ENCODE measurements around the gene BAZ1B. TPM values are rescaled to one million over a fixed set of nuclear protein-coding genes. Genes with fewer than 3 reads are reported as not detected.

The BAZ1B gene
- polyA plus RNA-seq, 1 donor from 2014 or later = 35.0 TPM

GRCh38 chr7:73438547-73439409 lies 83.3 kb downstream of the BAZ1B start:
- Histone ChIP-seq H3K9me2 (ENCODE audit: insufficient read depth, low read length) (no peaks in the 10 kb centered on the region), H3K79me2 (replicated peaks; ENCODE audit: insufficient read depth, low read length) (no peaks in the 10 kb centered on the region), H4K20me1 (ENCODE audit: insufficient read depth) (no peaks in the 10 kb centered on the region), H3K27me3 (ENCODE audit: insufficient read depth, low read depth, low read length) (no peaks in the 10 kb centered on the region), H3K36me3 (ENCODE audit: insufficient read depth, low read length) (no peaks in the 10 kb centered on the region), H2AFZ (ENCODE audit: low read depth, low read length) (no peak overlapping the region), H3F3A (ENCODE audit: insufficient read depth, low read length, poor library complexity, severe bottlenecking) (no peaks in the 10 kb centered on the region), H3K9ac (ENCODE audit: low read length) (no peak overlapping the region), H3K4me2 (ENCODE audit: low read length) (no peak overlapping the region), H3K9me3 (ENCODE audit: low read length) (no peaks in the 10 kb centered on the region), H3K4me3 (ENCODE audit: low read length) (no peak overlapping the region), H3K27ac (ENCODE audit: low read length) (no peak overlapping the region)
- no peak for TF ChIP-seq SMC3 (conservative IDR thresholded peaks at IDR 0.05; ENCODE audit: poor library complexity)
- TF ChIP-seq MXI1 (conservative IDR thresholded peaks at IDR 0.05; ENCODE audit: poor library complexity, severe bottlenecking) = no peak
- TF ChIP-seq, protein P1, sequence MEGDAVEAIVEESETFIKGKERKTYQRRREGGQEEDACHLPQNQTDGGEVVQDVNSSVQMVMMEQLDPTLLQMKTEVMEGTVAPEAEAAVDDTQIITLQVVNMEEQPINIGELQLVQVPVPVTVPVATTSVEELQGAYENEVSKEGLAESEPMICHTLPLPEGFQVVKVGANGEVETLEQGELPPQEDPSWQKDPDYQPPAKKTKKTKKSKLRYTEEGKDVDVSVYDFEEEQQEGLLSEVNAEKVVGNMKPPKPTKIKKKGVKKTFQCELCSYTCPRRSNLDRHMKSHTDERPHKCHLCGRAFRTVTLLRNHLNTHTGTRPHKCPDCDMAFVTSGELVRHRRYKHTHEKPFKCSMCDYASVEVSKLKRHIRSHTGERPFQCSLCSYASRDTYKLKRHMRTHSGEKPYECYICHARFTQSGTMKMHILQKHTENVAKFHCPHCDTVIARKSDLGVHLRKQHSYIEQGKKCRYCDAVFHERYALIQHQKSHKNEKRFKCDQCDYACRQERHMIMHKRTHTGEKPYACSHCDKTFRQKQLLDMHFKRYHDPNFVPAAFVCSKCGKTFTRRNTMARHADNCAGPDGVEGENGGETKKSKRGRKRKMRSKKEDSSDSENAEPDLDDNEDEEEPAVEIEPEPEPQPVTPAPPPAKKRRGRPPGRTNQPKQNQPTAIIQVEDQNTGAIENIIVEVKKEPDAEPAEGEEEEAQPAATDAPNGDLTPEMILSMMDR (IDR thresholded peaks at IDR 0.05; ENCODE audit: poor library complexity, severe bottlenecking) = no peak
- TF ChIP-seq REST (IDR thresholded peaks at IDR 0.05; ENCODE audit: borderline replicate concordance) = no peak
- no peak for TF ChIP-seq RAD21 (conservative IDR thresholded peaks at IDR 0.05)
- TF ChIP-seq POLR2AphosphoS5 (IDR thresholded peaks at IDR 0.05) = no peak

DNA sequence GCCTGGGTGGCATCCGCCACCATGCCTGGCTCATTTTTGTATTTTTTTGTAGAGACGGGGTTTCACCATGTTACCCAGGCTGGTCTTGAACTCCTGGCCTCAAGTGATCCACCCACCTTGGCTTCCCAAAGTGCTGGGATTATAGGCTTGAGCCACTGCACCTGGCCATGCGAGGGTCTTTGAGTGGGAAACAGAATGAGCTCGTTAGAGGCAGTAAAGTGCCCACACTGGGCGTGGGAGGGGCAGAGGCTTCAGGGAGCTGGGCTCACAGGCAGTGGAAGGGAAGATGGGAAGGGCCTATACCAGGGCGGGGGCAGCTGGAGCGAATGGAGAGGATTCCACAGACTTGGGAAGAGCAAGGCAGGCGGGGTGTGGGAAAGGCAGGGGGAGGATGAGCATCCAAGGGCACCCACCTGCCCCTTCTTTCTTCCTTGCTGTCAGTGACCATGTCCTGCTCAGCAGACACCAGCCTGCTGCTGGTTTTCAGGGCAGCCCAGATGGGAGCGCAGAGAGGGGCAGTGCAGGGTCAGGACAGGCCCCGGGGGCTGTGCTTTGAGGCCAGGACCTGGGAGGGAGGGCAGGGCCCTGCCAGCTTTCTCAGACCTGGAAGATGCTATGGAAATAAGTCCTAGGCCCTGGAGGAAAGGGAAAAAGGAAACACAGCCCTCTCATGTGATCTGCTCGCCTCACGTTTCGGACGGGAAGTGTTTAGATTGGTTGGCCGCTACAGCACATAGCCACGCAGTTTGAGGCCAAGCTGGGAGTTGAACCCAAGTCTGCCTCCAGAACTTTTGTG lies 84.3 kb downstream of the BAZ1B start:
- Histone ChIP-seq H3F3A (ENCODE audit: insufficient read depth, low read length, poor library complexity, severe bottlenecking) (no peaks in the 10 kb centered on the region), H3K4me2 (ENCODE audit: low read length) (no peak overlapping the region), H3K4me3 (ENCODE audit: low read length) (no peak overlapping the region), H3K9me2 (ENCODE audit: insufficient read depth, low read length) (no peaks in the 10 kb centered on the region), H3K27ac (ENCODE audit: low read length) (no peak overlapping the region), H3K36me3 (ENCODE audit: insufficient read depth, low read length) (no peaks in the 10 kb centered on the region), H3K9me3 (ENCODE audit: low read length) (no peaks in the 10 kb centered on the region), H3K79me2 (replicated peaks; ENCODE audit: insufficient read depth, low read length) (no peaks in the 10 kb centered on the region), H2AFZ (ENCODE audit: low read depth, low read length) (no peak overlapping the region), H3K9ac (ENCODE audit: low read length) (no peak overlapping the region), H4K20me1 (ENCODE audit: insufficient read depth) (no peaks in the 10 kb centered on the region), H3K27me3 (ENCODE audit: insufficient read depth, low read depth, low read length) (no peaks in the 10 kb centered on the region)
- no peak for TF ChIP-seq RAD21 (conservative IDR thresholded peaks at IDR 0.05)
- no peak for TF ChIP-seq SMC3 (conservative IDR thresholded peaks at IDR 0.05; ENCODE audit: poor library complexity)
- TF ChIP-seq EP300 (conservative IDR thresholded peaks at IDR 0.05; ENCODE audit: poor library complexity, severe bottlenecking) = no peak
- TF ChIP-seq EZH2 (IDR thresholded peaks at IDR 0.05; ENCODE audit: borderline replicate concordance, insufficient read depth, low read length, poor library complexity, severe bottlenecking) = no peak
- TF ChIP-seq MXI1 (conservative IDR thresholded peaks at IDR 0.05; ENCODE audit: poor library complexity, severe bottlenecking) = no peak
- TF ChIP-seq TAF1 (IDR thresholded peaks at IDR 0.05; ENCODE audit: low read depth) = no peak
